ENCODE data around the gene GALNT17. TPM values are rescaled to one million over a fixed set of nuclear protein-coding genes. Genes with fewer than 3 reads are reported as not detected.

GALNT17 gene
- polyA plus RNA-seq, 2 donors: 1.7 to 6.1 TPM

- Histone ChIP-seq H3K27ac (ENCODE audit: low read depth in 2 of 2, low read length in 1 of 2) (no peak overlapping the region), H3K9me3 (ENCODE audit: control insufficient read depth in 2 of 2, insufficient read depth in 1 of 2, low read depth in 1 of 2, low read length in 1 of 2) (peaks cover 0 to 3% of the 10 kb centered on the region in 2 donors), H3K4me1 (ENCODE audit: control insufficient read depth in 2 of 2, insufficient read depth in 2 of 2, low read length in 1 of 2) (no peaks in the 10 kb centered on the region), H3K27me3 (ENCODE audit: control insufficient read depth in 1 of 2, insufficient read depth in 2 of 2, low read length in 2 of 2) (no peaks in the 10 kb centered on the region), H3K4me3 (ENCODE audit: low read depth in 1 of 2, low read length in 2 of 2) (no peak overlapping the region), H3K36me3 (ENCODE audit: control insufficient read depth in 2 of 2, insufficient read depth in 2 of 2, low read length in 1 of 2) (no peaks in the 10 kb centered on the region)
- WGBS, 2 donors: 87 to 92% methylated on average over 8 of the region's 8 CpGs
Observed at GRCh38 chr7:71555758-71556157, 423.8 kb downstream of the GALNT17 start.

DNA sequence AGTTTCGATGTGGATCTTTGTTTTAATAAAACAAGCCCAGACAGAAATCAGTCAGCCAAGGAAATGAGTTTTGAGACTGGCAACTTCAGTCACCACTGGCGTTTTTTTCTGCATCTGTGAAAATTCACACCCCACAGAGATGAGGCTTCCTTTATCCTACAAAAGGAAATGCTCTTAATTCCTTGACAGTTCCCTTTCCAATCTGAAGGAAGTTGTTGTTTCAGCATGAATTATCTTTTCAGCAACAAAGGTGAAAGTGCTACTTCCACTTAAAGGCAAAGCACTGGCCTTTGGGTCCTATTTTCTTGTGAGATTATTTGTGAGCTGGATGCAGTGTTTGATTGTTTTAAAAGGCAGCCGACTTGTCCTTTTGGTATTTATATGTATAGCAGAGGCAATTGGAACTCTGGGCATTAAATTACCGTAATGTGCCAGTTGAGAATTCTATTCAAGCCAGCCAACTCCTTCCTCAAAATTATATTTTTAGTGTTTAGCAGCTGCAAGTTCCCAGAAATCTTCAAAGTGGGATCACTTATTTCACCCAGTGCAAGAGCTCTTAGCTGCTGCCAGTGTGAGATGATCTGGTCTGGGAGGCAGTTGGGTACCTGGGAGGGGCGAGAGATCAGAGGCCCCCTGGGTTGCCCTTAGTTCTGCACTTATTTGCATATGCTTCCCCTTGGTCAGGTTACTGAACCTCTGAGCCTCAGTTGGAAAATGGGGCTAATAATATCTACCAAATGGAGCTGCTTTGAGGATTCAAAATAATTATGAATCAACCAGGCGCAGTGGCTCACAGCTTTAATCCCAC, 427.1 kb downstream of the GALNT17 start:
- Histone ChIP-seq H3K9me3 (ENCODE audit: control insufficient read depth in 2 of 2, insufficient read depth in 1 of 2, low read depth in 1 of 2, low read length in 1 of 2) (peaks cover 0 to 2% of the 10 kb centered on the region in 2 donors), H3K4me1 (ENCODE audit: control insufficient read depth in 2 of 2, insufficient read depth in 2 of 2, low read length in 1 of 2) (no peaks in the 10 kb centered on the region), H3K4me3 (ENCODE audit: low read depth in 1 of 2, low read length in 2 of 2) (no peak overlapping the region), H3K27ac (ENCODE audit: low read depth in 2 of 2, low read length in 1 of 2) (no peak overlapping the region), H3K27me3 (ENCODE audit: control insufficient read depth in 1 of 2, insufficient read depth in 2 of 2, low read length in 2 of 2) (no peaks in the 10 kb centered on the region), H3K36me3 (ENCODE audit: control insufficient read depth in 2 of 2, insufficient read depth in 2 of 2, low read length in 1 of 2) (no peaks in the 10 kb centered on the region)
- 49 to 55% methylated on average over 6 of the region's 6 CpGs for WGBS, 2 donors

- no peaks in the 10 kb centered on the region for H3K36me3 ChIP-seq (ENCODE audit: control insufficient read depth in 2 of 2, insufficient read depth in 2 of 2, low read length in 1 of 2)
- 73 to 79% methylated on average over 10 of the region's 10 CpGs for WGBS, 2 donors
Observed at GRCh38 chr7:71560354-71560995, 428.5 kb downstream of the GALNT17 start.

DNA sequence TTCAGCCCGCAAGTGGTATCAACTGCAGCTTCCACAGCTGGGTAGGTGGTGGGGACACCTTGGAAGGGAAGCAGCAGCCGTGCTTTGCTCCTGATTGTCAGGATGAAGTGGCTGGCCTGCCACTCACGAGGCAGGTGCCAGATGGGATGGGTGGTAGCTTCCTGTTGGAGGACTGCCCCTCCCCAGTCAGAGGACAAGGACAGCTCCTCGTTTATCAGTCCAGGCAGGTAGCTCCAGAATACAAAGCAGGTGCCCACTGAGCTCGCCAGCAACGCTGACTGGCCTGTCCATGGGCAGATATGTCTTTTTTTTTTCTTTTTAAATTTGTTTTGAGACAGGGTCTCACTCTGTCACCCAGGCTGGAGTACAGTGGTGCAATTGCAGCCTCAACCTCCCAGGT, 431.3 kb downstream of the GALNT17 start:
- Histone ChIP-seq H3K9me3 (ENCODE audit: control insufficient read depth in 2 of 2, insufficient read depth in 1 of 2, low read depth in 1 of 2, low read length in 1 of 2) (peaks cover 0 to 2% of the 10 kb centered on the region in 2 donors), H3K4me3 (ENCODE audit: low read depth in 1 of 2, low read length in 2 of 2) (no peak overlapping the region), H3K27me3 (ENCODE audit: control insufficient read depth in 1 of 2, insufficient read depth in 2 of 2, low read length in 2 of 2) (no peaks in the 10 kb centered on the region), H3K4me1 (ENCODE audit: control insufficient read depth in 2 of 2, insufficient read depth in 2 of 2, low read length in 1 of 2) (no peaks in the 10 kb centered on the region), H3K27ac (ENCODE audit: low read depth in 2 of 2, low read length in 1 of 2) (no peak overlapping the region), H3K36me3 (ENCODE audit: control insufficient read depth in 2 of 2, insufficient read depth in 2 of 2, low read length in 1 of 2) (no peaks in the 10 kb centered on the region)
- WGBS, 2 donors: 67 to 69% methylated on average over 6 of the region's 6 CpGs

More at GRCh38 chr7:71560354-71560995, 428.5 kb downstream of the GALNT17 start:
- peaks cover 0 to 2% of the 10 kb centered on the region in 2 donors for H3K9me3 ChIP-seq (ENCODE audit: control insufficient read depth in 2 of 2, insufficient read depth in 1 of 2, low read depth in 1 of 2, low read length in 1 of 2)
- no peak overlapping the region for H3K27ac ChIP-seq (ENCODE audit: low read depth in 2 of 2, low read length in 1 of 2)
- no peaks in the 10 kb centered on the region for H3K4me1 ChIP-seq (ENCODE audit: control insufficient read depth in 2 of 2, insufficient read depth in 2 of 2, low read length in 1 of 2)
- H3K4me3 ChIP-seq (ENCODE audit: low read depth in 1 of 2, low read length in 2 of 2): no peak overlapping the region
- no peaks in the 10 kb centered on the region for H3K27me3 ChIP-seq (ENCODE audit: control insufficient read depth in 1 of 2, insufficient read depth in 2 of 2, low read length in 2 of 2)

DNA sequence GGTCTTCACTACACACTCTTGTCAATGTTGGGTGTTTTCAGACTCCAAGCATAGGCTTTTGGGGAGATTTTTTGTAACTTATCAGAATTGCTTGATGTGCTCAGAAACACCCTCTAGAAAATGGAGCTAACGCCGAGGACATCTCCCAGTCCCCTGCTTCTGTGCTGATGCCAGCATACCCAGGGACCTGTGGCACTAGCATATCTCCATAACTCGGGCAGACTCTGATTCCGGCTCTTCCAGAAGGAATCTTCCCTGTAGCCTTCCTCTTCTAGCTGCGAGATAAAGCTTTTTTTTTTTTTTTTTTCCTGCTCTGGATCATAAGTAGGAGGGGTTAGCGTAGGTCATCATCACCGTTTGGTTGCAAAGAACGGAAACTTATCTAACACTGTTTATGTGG, 434.4 kb downstream of the GALNT17 start:
- H3K27ac ChIP-seq (ENCODE audit: low read depth in 2 of 2, low read length in 1 of 2): no peak overlapping the region
- WGBS, 2 donors: 83 to 85% methylated on average over 8 of the region's 8 CpGs
- H3K9me3 ChIP-seq (ENCODE audit: control insufficient read depth in 2 of 2, insufficient read depth in 1 of 2, low read depth in 1 of 2, low read length in 1 of 2): peaks cover 0 to 2% of the 10 kb centered on the region in 2 donors
- H3K4me3 ChIP-seq (ENCODE audit: low read depth in 1 of 2, low read length in 2 of 2): no peak overlapping the region
- H3K4me1 ChIP-seq (ENCODE audit: control insufficient read depth in 2 of 2, insufficient read depth in 2 of 2, low read length in 1 of 2): no peaks in the 10 kb centered on the region
- no peaks in the 10 kb centered on the region for H3K36me3 ChIP-seq (ENCODE audit: control insufficient read depth in 2 of 2, insufficient read depth in 2 of 2, low read length in 1 of 2)
- no peaks in the 10 kb centered on the region for H3K27me3 ChIP-seq (ENCODE audit: control insufficient read depth in 1 of 2, insufficient read depth in 2 of 2, low read length in 2 of 2)

GRCh38 chr7:71566991-71567390, 435.0 kb downstream of the GALNT17 start:
- peaks cover 0 to 2% of the 10 kb centered on the region in 2 donors for H3K9me3 ChIP-seq (ENCODE audit: control insufficient read depth in 2 of 2, insufficient read depth in 1 of 2, low read depth in 1 of 2, low read length in 1 of 2)
- WGBS, 2 donors: 70 to 85% methylated on average over 6 of the region's 6 CpGs

DNA sequence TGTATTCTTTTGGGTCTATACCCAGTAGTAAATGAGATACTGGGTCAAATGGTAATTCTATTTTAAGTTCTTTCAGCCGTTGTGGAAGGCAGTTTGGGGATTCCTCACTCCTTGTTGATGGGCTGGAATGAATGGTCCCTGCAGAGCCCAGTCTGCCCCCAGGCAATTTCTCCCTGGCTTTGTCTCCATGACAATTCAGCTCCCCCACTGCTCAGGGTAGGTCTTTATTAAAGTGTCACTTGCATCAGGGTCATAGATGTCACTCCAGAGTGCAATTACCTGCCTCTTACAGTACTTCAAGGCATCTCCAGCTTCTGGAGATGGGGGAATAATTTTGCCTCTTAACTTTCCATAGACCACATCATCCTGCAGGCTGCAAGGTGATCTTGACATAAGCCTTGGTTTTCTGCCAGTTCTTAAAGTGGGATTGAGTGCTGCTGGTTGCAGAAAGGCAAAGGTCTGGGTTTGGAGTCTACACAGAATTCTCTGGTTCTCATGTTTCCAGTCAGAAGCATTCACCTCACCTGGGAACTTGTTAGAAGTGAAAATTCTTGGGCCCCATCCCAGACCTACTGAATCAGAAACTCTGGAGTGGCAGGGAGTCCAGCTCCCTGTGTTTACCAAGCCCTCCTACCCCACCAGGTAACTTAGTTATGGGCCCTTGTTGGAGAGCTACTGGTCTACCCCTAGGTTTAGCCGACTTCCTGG, 442.4 kb downstream of the GALNT17 start:
- H3K4me3 ChIP-seq (ENCODE audit: low read depth in 1 of 2, low read length in 2 of 2): no peak overlapping the region
- 62 to 75% methylated on average over 2 of the region's 2 CpGs for WGBS, 2 donors
- no peaks in the 10 kb centered on the region for H3K27me3 ChIP-seq (ENCODE audit: control insufficient read depth in 1 of 2, insufficient read depth in 2 of 2, low read length in 2 of 2)
- H3K36me3 ChIP-seq (ENCODE audit: control insufficient read depth in 2 of 2, insufficient read depth in 2 of 2, low read length in 1 of 2): no peaks in the 10 kb centered on the region
- no peak overlapping the region for H3K27ac ChIP-seq (ENCODE audit: low read depth in 2 of 2, low read length in 1 of 2)
- no peaks in the 10 kb centered on the region for H3K4me1 ChIP-seq (ENCODE audit: control insufficient read depth in 2 of 2, insufficient read depth in 2 of 2, low read length in 1 of 2)
- no peaks in the 10 kb centered on the region for H3K9me3 ChIP-seq (ENCODE audit: control insufficient read depth in 2 of 2, insufficient read depth in 1 of 2, low read depth in 1 of 2, low read length in 1 of 2)

More at GRCh38 chr7:71566991-71567390, 435.0 kb downstream of the GALNT17 start:
- H3K36me3 ChIP-seq (ENCODE audit: control insufficient read depth in 2 of 2, insufficient read depth in 2 of 2, low read length in 1 of 2): no peaks in the 10 kb centered on the region
- H3K4me1 ChIP-seq (ENCODE audit: control insufficient read depth in 2 of 2, insufficient read depth in 2 of 2, low read length in 1 of 2): no peaks in the 10 kb centered on the region
- H3K4me3 ChIP-seq (ENCODE audit: low read depth in 1 of 2, low read length in 2 of 2): no peak overlapping the region
- no peak overlapping the region for H3K27ac ChIP-seq (ENCODE audit: low read depth in 2 of 2, low read length in 1 of 2)
- no peaks in the 10 kb centered on the region for H3K27me3 ChIP-seq (ENCODE audit: control insufficient read depth in 1 of 2, insufficient read depth in 2 of 2, low read length in 2 of 2)

DNA sequence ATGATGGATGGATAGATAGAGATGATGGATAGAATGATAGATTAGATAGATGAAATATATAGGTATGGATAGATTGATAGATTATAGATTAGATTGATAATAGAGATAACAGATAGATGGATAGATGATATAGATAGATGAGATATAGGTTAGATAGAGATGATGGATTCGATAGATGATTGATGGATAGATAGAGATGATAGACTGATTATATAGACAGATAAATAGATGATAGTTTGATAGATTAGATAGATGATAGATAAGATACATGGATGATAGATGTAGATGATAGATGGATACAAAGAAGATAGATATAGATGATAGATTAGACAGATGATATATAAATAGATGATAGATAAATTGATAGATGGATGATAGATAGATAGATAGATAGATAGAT, 448.1 kb downstream of the GALNT17 start:
- no peak overlapping the region for H3K27ac ChIP-seq (ENCODE audit: low read depth in 2 of 2, low read length in 1 of 2)
- no peaks in the 10 kb centered on the region for H3K4me1 ChIP-seq (ENCODE audit: control insufficient read depth in 2 of 2, insufficient read depth in 2 of 2, low read length in 1 of 2)
- no peaks in the 10 kb centered on the region for H3K27me3 ChIP-seq (ENCODE audit: control insufficient read depth in 1 of 2, insufficient read depth in 2 of 2, low read length in 2 of 2)
- WGBS, 2 donors: 90% methylated on average over 1 of the region's 1 CpG
- H3K9me3 ChIP-seq (ENCODE audit: control insufficient read depth in 2 of 2, insufficient read depth in 1 of 2, low read depth in 1 of 2, low read length in 1 of 2): no peaks in the 10 kb centered on the region
- no peaks in the 10 kb centered on the region for H3K36me3 ChIP-seq (ENCODE audit: control insufficient read depth in 2 of 2, insufficient read depth in 2 of 2, low read length in 1 of 2)
- no peak overlapping the region for H3K4me3 ChIP-seq (ENCODE audit: low read depth in 1 of 2, low read length in 2 of 2)

DNA sequence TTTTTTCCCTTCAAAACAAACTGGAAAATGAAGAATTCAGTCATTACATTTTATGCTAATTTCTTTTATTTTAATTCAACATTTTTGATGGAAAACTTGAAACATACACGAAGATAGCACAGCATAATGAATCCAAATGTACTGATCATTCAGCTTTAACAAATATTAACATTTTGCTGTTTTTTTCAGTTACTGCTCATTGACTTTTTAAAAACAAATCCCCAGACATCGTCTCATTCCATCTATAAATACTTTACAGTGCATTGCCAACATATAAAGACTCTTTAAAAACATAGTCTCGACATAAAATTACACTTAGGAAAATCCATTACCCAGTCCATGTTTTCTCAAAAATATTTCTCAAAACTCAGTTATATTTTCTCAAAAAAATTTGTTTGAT, 452.3 kb downstream of the GALNT17 start:
- WGBS, 2 donors: 48 to 59% methylated on average over 3 of the region's 3 CpGs

More for the DNA sequence above, 452.3 kb downstream of the GALNT17 start:
- no peaks in the 10 kb centered on the region for H3K9me3 ChIP-seq (ENCODE audit: control insufficient read depth in 2 of 2, insufficient read depth in 1 of 2, low read depth in 1 of 2, low read length in 1 of 2)
- H3K27me3 ChIP-seq (ENCODE audit: control insufficient read depth in 1 of 2, insufficient read depth in 2 of 2, low read length in 2 of 2): no peaks in the 10 kb centered on the region
- H3K36me3 ChIP-seq (ENCODE audit: control insufficient read depth in 2 of 2, insufficient read depth in 2 of 2, low read length in 1 of 2): no peaks in the 10 kb centered on the region
- no peak overlapping the region for H3K27ac ChIP-seq (ENCODE audit: low read depth in 2 of 2, low read length in 1 of 2)
- H3K4me1 ChIP-seq (ENCODE audit: control insufficient read depth in 2 of 2, insufficient read depth in 2 of 2, low read length in 1 of 2): no peaks in the 10 kb centered on the region
- H3K4me3 ChIP-seq (ENCODE audit: low read depth in 1 of 2, low read length in 2 of 2): no peak overlapping the region
